Subcutaneous abdominal adipose tissue (tissue), 5 donors: ENCODE results near the gene CCDC183.
"Not testable (repeated sequence)": the region's sequence is repeated elsewhere in the genome, so short reads cannot be mapped to it uniquely, and the experiment has no call there.

ENCODE experiments used
- H3K27ac ChIP-seq: one replicate; pipeline ENCODE4 v1.7.0; 2013; ENCODE audit warnings: low read depth, mild to moderate bottlenecking, inconsistent platforms, low read length, moderate library complexity
- H3K27me3 ChIP-seq, 5 donors: one replicate each; pipeline ENCODE4 v1.7.0; 2013; ENCODE audit warnings: low read length in 5 of 5, inconsistent platforms in 1 of 5; ENCODE audit not compliant: control insufficient read depth in 5 of 5, insufficient read depth in 4 of 5
- H3K36me3 ChIP-seq, 5 donors: one replicate each; pipeline ENCODE4 v1.7.0; 2013; ENCODE audit warnings: low read length in 5 of 5; ENCODE audit not compliant: control insufficient read depth in 5 of 5, insufficient read depth in 5 of 5
- H3K4me1 ChIP-seq, 5 donors: one replicate each; pipeline ENCODE4 v1.7.0; 2013; ENCODE audit warnings: low read length in 5 of 5, mild to moderate bottlenecking in 3 of 5, moderate library complexity in 1 of 5; ENCODE audit not compliant: control insufficient read depth in 5 of 5, insufficient read depth in 5 of 5
- H3K4me3 ChIP-seq, 5 donors: one replicate each; pipeline ENCODE4 v1.7.0; 2013; ENCODE audit warnings: low read length in 5 of 5, low read depth in 1 of 5
- H3K9ac ChIP-seq, 5 donors: one replicate each; pipeline ENCODE4 v1.7.0; 2013; ENCODE audit warnings: low read length in 5 of 5, mild to moderate bottlenecking in 4 of 5, moderate library complexity in 3 of 5
- H3K9me3 ChIP-seq, 5 donors: one replicate each; pipeline ENCODE4 v1.7.0; 2013; ENCODE audit warnings: low read length in 5 of 5; ENCODE audit not compliant: control insufficient read depth in 5 of 5
- donor health status: healthy.
- donor health status: healthy.
- donor health status: healthy.
- donor health status: healthy.
- donor health status: healthy.

The CCDC183 gene

DNA sequence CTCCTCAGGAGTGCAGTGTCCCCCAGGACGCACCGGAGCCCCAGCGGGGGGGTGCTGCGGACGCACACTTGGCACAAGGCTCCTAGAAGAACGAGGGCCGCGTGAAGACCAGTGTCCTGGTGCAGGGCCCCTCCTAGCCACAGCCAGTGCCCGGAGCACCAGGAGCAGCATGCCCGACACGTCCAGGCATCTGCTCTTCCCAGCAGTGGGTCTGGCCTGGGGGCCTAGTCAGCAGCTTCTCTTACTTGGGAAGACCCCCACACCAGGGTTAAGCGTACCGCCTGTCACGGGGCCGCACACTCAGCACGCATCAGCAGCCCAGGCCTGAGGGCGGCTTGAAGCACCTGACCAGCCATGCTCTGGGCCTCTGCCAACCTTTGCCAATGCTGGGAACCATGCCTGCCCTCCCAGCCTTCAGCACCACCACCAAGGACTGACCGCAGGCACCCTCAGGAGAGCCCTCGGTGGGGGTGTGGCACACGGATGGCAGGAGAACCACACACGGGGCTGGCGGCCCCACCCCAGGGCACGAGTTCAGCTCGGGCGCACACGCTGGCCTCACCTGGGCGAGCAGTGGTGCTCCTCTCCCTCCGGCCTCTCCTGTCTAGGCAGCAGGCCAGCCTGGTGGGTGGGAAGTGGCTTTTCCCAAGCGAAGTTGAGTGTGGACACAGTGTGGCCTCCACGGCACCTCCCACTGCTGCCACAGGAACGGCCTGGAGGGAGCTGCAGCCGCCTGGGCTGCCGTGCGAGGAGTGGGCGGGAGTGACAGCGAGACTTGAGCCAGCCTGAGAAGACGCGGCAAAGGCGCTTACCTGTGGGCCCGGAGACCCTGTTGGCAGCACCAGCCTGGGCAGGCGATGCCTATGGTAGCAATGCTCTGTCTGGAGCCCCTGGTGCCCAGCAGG lies 34.1 kb downstream of the CCDC183 start:
- no peaks in the 10 kb centered on the region for H3K27me3 ChIP-seq
- no peak overlapping the region for H3K9ac ChIP-seq
- H3K9me3 ChIP-seq, result no peaks in the 10 kb centered on the region
- no peak overlapping the region for H3K4me3 ChIP-seq
- H3K27ac ChIP-seq, result no peak overlapping the region
- peaks cover 0 to 81% (median 67%) of the 10 kb centered on the region in 5 donors for H3K36me3 ChIP-seq
- H3K4me1 ChIP-seq, result no peaks in the 10 kb centered on the region

DNA sequence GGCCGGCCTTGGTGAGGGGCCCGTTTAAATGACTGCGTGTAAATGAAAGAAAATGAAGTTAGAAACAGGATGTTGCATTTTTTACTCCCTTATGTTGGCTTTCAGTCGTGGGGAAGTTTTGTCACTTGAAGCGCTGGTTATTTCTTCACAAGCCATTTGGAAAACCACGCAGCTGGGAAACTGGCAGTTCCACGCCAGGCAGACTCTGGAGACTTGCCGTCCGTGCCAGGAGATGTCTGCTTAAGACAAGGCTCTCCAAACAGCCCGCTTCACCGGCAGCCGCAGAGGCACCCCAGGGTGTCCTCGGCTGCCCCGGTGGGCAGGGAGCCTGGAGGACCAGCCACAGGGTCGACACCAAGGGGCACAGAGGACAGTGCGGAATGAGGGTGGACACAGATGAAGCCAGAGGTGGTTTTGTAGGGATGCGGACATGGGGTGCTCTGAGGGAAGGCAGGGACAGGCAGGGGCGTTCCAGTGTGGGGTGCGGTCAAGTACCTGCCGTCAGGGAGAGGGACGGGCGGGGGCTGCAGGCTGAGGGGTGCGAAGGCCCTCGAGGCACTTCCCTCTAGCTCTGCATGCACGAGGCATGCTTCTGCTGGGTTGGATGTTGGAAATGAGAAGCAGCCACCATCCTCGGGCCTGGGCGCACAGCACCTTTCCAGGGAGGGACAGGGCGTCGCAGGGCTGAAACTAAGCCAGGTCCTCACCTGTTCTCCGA lies 35.0 kb downstream of the CCDC183 start:
- Histone ChIP-seq H3K9ac (no peak overlapping the region), H3K4me1 (no peaks in the 10 kb centered on the region), H3K4me3 (no peak overlapping the region), H3K27ac (no peak overlapping the region), H3K9me3 (no peaks in the 10 kb centered on the region), H3K27me3 (no peaks in the 10 kb centered on the region), H3K36me3 (peaks cover 0 to 81% (median 62%) of the 10 kb centered on the region in 5 donors)

- peaks cover 0 to 82% (median 61%) of the 10 kb centered on the region in 5 donors for H3K36me3 ChIP-seq
- H3K9me3 ChIP-seq, result no peaks in the 10 kb centered on the region
- no peaks in the 10 kb centered on the region for H3K27me3 ChIP-seq
- H3K9ac ChIP-seq, result no peak overlapping the region
- no peak overlapping the region for H3K27ac ChIP-seq
- no peak overlapping the region for H3K4me3 ChIP-seq
- no peaks in the 10 kb centered on the region for H3K4me1 ChIP-seq
Observed at GRCh38 chr9:136831720-136832104, 35.6 kb downstream of the CCDC183 start.

DNA sequence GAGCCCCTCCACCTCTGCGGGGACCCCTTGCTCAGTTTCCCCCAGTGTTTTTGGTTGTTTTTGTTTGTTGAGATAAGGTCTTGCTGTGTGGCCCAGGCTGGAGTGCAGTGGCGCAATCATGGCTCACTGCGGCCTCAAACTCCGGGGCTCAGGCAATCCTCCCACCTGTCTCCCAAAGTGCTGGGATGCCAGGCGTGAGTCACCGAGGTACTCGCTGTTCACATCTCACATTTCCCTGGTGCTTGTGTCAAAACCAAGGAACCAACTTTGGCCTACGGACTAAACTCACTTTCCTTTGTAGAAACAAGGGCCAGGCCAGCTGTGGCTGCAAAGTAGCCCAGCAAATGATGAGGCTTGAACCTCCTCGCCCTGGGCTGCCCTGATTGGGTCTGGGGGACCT lies 36.4 kb downstream of the CCDC183 start:
- Histone ChIP-seq H3K9me3 (no peaks in the 10 kb centered on the region), H3K4me3 (no peak overlapping the region), H3K9ac (no peak overlapping the region), H3K27me3 (no peaks in the 10 kb centered on the region), H3K27ac (no peak overlapping the region), H3K4me1 (no peaks in the 10 kb centered on the region), H3K36me3 (peaks cover 0 to 75% (median 58%) of the 10 kb centered on the region in 5 donors)

DNA sequence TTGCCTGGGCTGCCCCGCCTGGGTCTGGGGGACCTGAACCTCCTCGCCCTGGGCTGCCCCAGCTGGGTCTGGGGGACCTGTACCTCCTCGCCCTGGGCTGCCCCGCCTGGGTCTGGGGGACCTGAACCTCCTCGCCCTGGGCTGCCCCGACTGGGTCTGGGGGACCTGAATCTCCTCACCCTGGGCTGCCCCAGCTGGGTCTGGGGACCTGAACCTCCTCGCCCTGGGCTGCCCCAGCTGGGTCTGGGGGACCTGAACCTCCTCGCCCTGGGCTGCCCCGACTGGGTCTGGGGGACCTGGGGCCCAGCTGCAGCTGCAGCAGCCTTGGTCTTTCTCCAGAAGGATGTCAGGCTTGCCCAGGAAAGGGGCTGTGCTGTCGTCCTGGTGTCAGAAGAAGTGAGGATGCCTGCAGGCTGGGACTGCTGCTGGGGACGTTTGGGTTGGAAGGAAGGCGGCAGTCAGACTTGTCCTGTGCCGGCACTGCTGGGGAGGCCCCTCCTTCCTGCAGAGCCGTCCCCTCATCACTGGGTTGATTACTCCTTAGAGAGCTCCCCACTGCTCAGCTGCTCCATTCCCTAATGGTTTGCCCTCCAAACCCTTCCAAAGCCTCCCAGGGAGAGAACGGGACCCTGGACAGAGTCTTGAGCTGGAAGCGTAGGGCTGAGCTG lies 37.4 kb downstream of the CCDC183 start:
- not testable (repeated sequence) for H3K27ac ChIP-seq, H3K27me3 ChIP-seq, H3K4me3 ChIP-seq, H3K9me3 ChIP-seq, H3K9ac ChIP-seq, H3K4me1 ChIP-seq
- H3K36me3 ChIP-seq, result peaks cover 0 to 75% (median 62%) of the 10 kb centered on the region in 5 donors

GRCh38 chr9:136835162-136835931 lies 39.2 kb downstream of the CCDC183 start:
- H3K36me3 ChIP-seq, result peaks cover 0 to 75% (median 56%) of the 10 kb centered on the region in 5 donors
- H3K9ac ChIP-seq, result no peak overlapping the region
- H3K27me3 ChIP-seq, result no peaks in the 10 kb centered on the region
- H3K27ac ChIP-seq, result no peak overlapping the region
- H3K4me3 ChIP-seq, result no peak overlapping the region
- no peaks in the 10 kb centered on the region for H3K4me1 ChIP-seq
- H3K9me3 ChIP-seq, result no peaks in the 10 kb centered on the region

DNA sequence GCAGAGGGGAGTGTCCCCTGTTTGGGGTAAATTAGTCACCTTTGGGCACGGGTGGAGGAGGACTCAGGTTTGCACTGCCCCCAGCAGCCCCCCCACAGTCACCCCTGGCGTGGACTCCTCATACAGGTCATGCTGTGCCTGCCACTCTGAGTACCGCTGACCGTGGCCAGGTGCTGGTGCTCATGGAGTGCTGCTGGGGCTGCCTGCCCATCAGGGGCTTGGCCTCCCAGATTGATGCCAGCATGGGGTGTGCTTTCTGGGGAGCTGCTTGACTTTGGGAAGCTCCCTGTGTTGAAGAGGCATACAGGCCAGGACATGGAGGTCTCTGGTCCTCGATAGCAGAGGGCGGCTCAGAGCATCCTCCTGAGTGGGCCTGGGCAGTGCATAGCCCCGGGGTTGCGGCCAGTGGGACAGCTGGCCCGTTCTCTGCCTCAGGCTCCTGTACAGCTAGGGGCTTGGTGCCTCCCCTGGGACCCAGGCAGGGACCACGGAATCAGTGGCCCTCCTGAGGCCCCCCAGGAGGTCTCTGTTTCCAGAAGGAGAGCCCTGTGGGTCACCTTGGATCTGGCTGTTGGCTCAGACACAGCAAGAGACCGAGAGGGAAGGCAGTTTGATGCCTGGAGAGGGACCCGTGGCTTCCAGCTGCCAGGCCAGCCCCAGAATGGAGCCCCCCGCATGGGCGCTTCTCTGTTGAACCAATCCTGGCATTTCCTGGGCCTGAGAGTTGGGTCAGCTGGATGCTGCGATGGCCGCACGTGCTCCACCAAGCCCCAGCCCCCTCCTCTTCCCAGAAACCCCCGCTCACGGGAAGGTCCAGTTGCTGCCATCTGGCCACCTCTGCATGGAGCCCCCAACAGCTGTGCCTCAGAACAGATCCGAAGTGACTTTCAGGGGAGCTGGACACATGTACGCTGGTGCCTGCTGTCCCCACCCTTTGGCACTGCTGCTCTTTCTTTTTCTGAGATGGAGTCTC lies 40.1 kb downstream of the CCDC183 start:
- Histone ChIP-seq H3K27me3 (no peaks in the 10 kb centered on the region), H3K36me3 (peaks cover 0 to 68% (median 48%) of the 10 kb centered on the region in 5 donors), H3K4me3 (no peak overlapping the region), H3K9me3 (no peaks in the 10 kb centered on the region), H3K27ac (no peak overlapping the region), H3K4me1 (peaks cover 0 to 1% (median 0%) of the 10 kb centered on the region in 5 donors), H3K9ac (no peak overlapping the region)

GRCh38 chr9:136837146-136837855 lies 41.2 kb downstream of the CCDC183 start:
- Histone ChIP-seq H3K36me3 (peaks cover 0 to 57% (median 37%) of the 10 kb centered on the region in 5 donors), H3K4me3 (no peak overlapping the region), H3K27ac (no peak overlapping the region), H3K9ac (no peak overlapping the region), H3K9me3 (no peaks in the 10 kb centered on the region), H3K4me1 (peaks cover 0 to 12% (median 9%) of the 10 kb centered on the region in 5 donors), H3K27me3 (no peaks in the 10 kb centered on the region)
